Large intestine (tissue), 3 donors: ENCODE results near the gene ARHGAP21. TPM values are rescaled to one million over a fixed set of nuclear protein-coding genes. Genes with fewer than 3 reads are reported as not detected.
A peak's percentile ranks its signal among the peaks of the same experiment; 100 is the strongest.

Source experiments
- DNase-seq, 2 donors: peaks; one replicate each; pipeline versions ENCODE4 v3.0.0 to v3.0.0-alpha.2; 2013
- H3K27ac ChIP-seq: one replicate; pipeline ENCODE4 v1.5.1; 2013; ENCODE audit warnings: low read length
- H3K27me3 ChIP-seq: 2 replicates; pipeline ENCODE4 v1.6.1; 2013; ENCODE audit warnings: low read length; ENCODE audit not compliant: control insufficient read depth, insufficient read depth
- H3K36me3 ChIP-seq: 2 replicates; pipeline ENCODE4 v1.6.1; 2013; ENCODE audit warnings: low read length; ENCODE audit not compliant: control insufficient read depth, insufficient read depth
- H3K4me1 ChIP-seq: one replicate; pipeline ENCODE4 v1.6.1; 2013; ENCODE audit warnings: low read length; ENCODE audit not compliant: control insufficient read depth, insufficient read depth
- H3K4me3 ChIP-seq: one replicate; pipeline ENCODE4 v1.5.1; 2013; ENCODE audit warnings: low read length
- H3K9me3 ChIP-seq: one replicate; pipeline ENCODE4 v1.6.1; 2013; ENCODE audit warnings: mild to moderate bottlenecking, low read depth, low read length, moderate library complexity; ENCODE audit not compliant: control insufficient read depth
- WGBS: methylation state at CpG from one replicate; pipeline ENCODE4 v1.1.5; 2013; ENCODE audit warnings: low lambda C conversion rate; ENCODE audit not compliant: insufficient coverage; 5-methylcytosine and 5-hydroxymethylcytosine counted together
- polyA plus RNA-seq: library from polyadenylated mRNA; unstranded; fragments of 120-200 nt; gene quantifications from one replicate; pipeline ENCODE4 v1.2.1, GENCODE V29; 2013

Gene ARHGAP21
- polyA plus RNA-seq, 1 donor = 55.4 TPM

- no peak overlapping the region for H3K27ac ChIP-seq
- H3K4me1 ChIP-seq = peaks cover 4% of the 10 kb centered on the region
- no peak for DNase-seq
- 100% methylated on average over 1 of the region's 2 CpGs for WGBS
- no peak overlapping the region for H3K4me3 ChIP-seq
- H3K36me3 ChIP-seq = no peaks in the 10 kb centered on the region
- no peaks in the 10 kb centered on the region for H3K27me3 ChIP-seq
- H3K9me3 ChIP-seq = no peaks in the 10 kb centered on the region
Observed at GRCh38 chr10:24711465-24711864, 12.2 kb downstream of the ARHGAP21 start.

- Histone ChIP-seq H3K4me1 (no peaks in the 10 kb centered on the region), H3K27ac (no peak overlapping the region), H3K36me3 (no peaks in the 10 kb centered on the region), H3K27me3 (no peaks in the 10 kb centered on the region), H3K4me3 (no peak overlapping the region), H3K9me3 (no peaks in the 10 kb centered on the region)
- no CpG with 5 or more reads among the region's 3 CpGs for WGBS
- DNase-seq = no peak
Observed at GRCh38 chr10:24708081-24708480, 15.6 kb downstream of the ARHGAP21 start.

- 100% methylated on average over 1 of the region's 3 CpGs for WGBS
- H3K27ac ChIP-seq = no peak overlapping the region
- H3K4me3 ChIP-seq = no peak overlapping the region
- H3K36me3 ChIP-seq = no peaks in the 10 kb centered on the region
- H3K9me3 ChIP-seq = no peaks in the 10 kb centered on the region
- H3K4me1 ChIP-seq = no peaks in the 10 kb centered on the region
- no peak for DNase-seq
- H3K27me3 ChIP-seq = no peaks in the 10 kb centered on the region
Observed at GRCh38 chr10:24707445-24707844, 16.2 kb downstream of the ARHGAP21 start.

- no peak overlapping the region for H3K4me3 ChIP-seq
- H3K27me3 ChIP-seq = no peaks in the 10 kb centered on the region
- no peaks in the 10 kb centered on the region for H3K9me3 ChIP-seq
- peak in 1 of 2 donors; percentile 11 for DNase-seq
- H3K27ac ChIP-seq = no peak overlapping the region
- H3K36me3 ChIP-seq = no peaks in the 10 kb centered on the region
- no peaks in the 10 kb centered on the region for H3K4me1 ChIP-seq
- no CpG with 5 or more reads among the region's 7 CpGs for WGBS
Observed at GRCh38 chr10:24706479-24707118, 17.1 kb downstream of the ARHGAP21 start.

GRCh38 chr10:24703700-24704099 is 20.0 kb downstream of the ARHGAP21 start:
- H3K4me3 ChIP-seq = no peak overlapping the region
- H3K27ac ChIP-seq = no peak overlapping the region
- H3K4me1 ChIP-seq = no peaks in the 10 kb centered on the region
- no peaks in the 10 kb centered on the region for H3K36me3 ChIP-seq
- DNase-seq = no peak
- WGBS = 96% methylated on average over 5 of the region's 5 CpGs
- no peaks in the 10 kb centered on the region for H3K27me3 ChIP-seq
- H3K9me3 ChIP-seq = no peaks in the 10 kb centered on the region

- DNase-seq = no peak
- 100% methylated on average over 1 of the region's 3 CpGs for WGBS
Observed at GRCh38 chr10:24701447-24701846, 22.2 kb downstream of the ARHGAP21 start.

GRCh38 chr10:24700948-24701347 is 22.7 kb downstream of the ARHGAP21 start:
- no peak for DNase-seq
- Histone ChIP-seq H3K27ac (no peak overlapping the region), H3K4me3 (no peak overlapping the region), H3K9me3 (no peaks in the 10 kb centered on the region), H3K27me3 (no peaks in the 10 kb centered on the region), H3K4me1 (no peaks in the 10 kb centered on the region), H3K36me3 (no peaks in the 10 kb centered on the region)
- 100% methylated on average over 2 of the region's 6 CpGs for WGBS

More at GRCh38 chr10:24701447-24701846, 22.2 kb downstream of the ARHGAP21 start:
- Histone ChIP-seq H3K4me1 (no peaks in the 10 kb centered on the region), H3K9me3 (no peaks in the 10 kb centered on the region), H3K4me3 (no peak overlapping the region), H3K27me3 (no peaks in the 10 kb centered on the region), H3K36me3 (no peaks in the 10 kb centered on the region), H3K27ac (no peak overlapping the region)

- Histone ChIP-seq H3K4me1 (no peaks in the 10 kb centered on the region), H3K27me3 (no peaks in the 10 kb centered on the region), H3K4me3 (no peak overlapping the region), H3K9me3 (no peaks in the 10 kb centered on the region), H3K36me3 (no peaks in the 10 kb centered on the region), H3K27ac (no peak overlapping the region)
- DNase-seq = no peak
- WGBS = 100% methylated on average over 1 of the region's 3 CpGs
Observed at GRCh38 chr10:24698270-24698669, 25.4 kb downstream of the ARHGAP21 start.

GRCh38 chr10:24697080-24697479 is 26.6 kb downstream of the ARHGAP21 start:
- no peaks in the 10 kb centered on the region for H3K4me1 ChIP-seq
- no peaks in the 10 kb centered on the region for H3K9me3 ChIP-seq

GRCh38 chr10:24695452-24695851 is 28.2 kb downstream of the ARHGAP21 start:
- no peak overlapping the region for H3K4me3 ChIP-seq
- WGBS = no CpG with 5 or more reads among the region's 3 CpGs
- no peak overlapping the region for H3K27ac ChIP-seq
- no peaks in the 10 kb centered on the region for H3K36me3 ChIP-seq
- no peaks in the 10 kb centered on the region for H3K27me3 ChIP-seq
- H3K9me3 ChIP-seq = no peaks in the 10 kb centered on the region
- no peaks in the 10 kb centered on the region for H3K4me1 ChIP-seq
- no peak for DNase-seq

More at GRCh38 chr10:24697080-24697479, 26.6 kb downstream of the ARHGAP21 start:
- Histone ChIP-seq H3K27ac (no peak overlapping the region), H3K4me3 (no peak overlapping the region), H3K27me3 (no peaks in the 10 kb centered on the region), H3K36me3 (no peaks in the 10 kb centered on the region)
- WGBS = 100% methylated on average over 2 of the region's 2 CpGs
- DNase-seq = no peak

- Histone ChIP-seq H3K4me3 (no peak overlapping the region), H3K27ac (no peak overlapping the region), H3K36me3 (no peaks in the 10 kb centered on the region), H3K4me1 (no peaks in the 10 kb centered on the region), H3K27me3 (no peaks in the 10 kb centered on the region), H3K9me3 (no peaks in the 10 kb centered on the region)
- WGBS = no CpG with 5 or more reads among the region's 5 CpGs
- DNase-seq = no peak
Observed at GRCh38 chr10:24694086-24694485, 29.6 kb downstream of the ARHGAP21 start.
